Stimulated activated CD4-positive, alpha-beta T cell treated with anti-CD3 and anti-CD28 coated beads, Interleukin-4, amount 100 ng/mL, for 24 hours (primary cell): ENCODE data around the gene LGALS3BP.

Experiments used
- DNase-seq: peaks from one replicate; pipeline ENCODE4 v3.0.0-alpha.2; 2020

The LGALS3BP gene

DNA sequence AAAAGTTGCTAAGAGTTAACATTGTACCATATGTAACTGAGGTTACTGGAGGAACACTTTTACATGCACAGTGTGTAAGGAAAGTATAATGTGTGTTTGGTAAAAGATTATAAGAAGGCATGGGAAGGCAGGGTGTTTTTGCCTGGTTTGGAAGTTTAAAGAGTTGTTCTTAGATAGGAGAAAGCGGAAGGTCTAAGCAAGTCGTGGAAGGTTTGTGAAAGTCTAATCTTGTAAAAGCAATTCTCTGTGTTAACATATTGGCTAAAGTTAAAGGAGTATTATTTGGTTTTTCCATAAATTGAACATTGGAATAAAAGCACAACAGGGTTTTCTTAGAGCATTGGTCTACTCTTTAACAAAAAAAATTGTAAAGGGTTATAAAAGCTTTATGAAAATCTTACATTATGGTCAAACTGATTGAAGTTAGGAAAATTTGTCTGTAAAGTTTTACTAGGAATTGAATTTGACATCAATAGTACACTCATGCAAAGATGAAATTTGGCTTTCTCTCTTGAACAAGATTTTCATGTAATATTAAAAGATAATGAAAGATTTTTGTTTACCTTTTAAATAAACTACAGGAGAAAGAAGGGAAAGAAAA lies 34.5 kb upstream of the LGALS3BP start:
- no peak for DNase-seq

DNA sequence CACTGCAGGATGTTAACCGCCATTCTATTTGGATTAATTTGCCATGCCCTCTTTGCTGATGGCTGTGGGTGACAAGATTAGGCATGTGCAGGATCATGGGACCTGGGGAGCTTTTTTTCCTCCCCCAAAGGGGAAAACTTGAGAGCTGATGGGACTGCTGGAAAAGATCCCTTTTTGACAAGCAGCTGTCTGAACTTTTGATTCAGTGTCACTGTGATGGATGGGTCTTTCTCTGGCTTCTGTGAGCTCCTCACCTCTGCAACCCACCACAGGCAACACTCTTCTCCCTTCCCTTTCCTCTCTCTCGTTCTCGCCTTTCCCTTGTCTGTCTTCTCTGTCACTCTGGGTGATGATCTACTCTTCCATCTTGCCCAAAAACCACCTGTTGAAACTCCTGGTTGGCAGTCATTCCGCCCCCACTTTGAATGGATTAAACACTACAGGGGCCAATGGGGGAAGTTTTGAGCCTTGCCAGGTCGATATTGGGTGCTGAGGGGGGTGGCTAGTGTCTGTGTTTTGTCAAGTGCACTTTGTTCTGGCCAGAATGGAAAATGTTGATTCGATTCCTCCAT lies 32.9 kb upstream of the LGALS3BP start:
- DNase-seq: no peak

DNA sequence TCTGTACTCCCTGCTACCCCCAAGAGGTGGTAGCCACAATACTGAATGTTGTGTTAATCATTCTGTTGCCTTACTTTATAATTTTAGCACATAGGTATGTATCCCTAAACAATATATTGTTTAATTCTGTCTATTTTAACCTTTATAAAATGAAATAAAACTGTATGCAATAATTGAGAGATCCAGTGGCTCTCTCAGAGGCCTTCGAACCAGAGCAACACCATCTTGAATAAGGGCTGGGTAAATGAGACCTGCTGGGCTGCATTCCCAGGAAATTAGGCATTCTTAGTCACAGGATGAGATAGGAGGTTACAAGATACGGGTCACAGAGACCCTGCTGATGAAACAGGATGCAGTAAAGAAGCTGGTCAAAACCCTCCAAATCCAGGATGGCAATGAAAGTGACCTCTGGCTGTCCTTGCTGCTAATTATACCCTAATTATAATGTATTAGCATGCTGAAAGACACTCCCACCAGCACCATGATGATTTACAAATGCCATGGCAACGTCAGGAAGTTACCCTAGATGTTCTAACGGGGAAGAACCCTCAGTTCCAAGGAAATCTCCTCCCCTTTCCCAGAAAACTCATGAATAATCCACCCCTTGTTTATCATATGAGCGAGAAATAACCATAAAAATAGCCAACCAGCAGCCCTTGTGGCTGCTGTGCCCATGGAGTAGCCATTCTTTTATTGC lies 31.9 kb upstream of the LGALS3BP start:
- DNase-seq: no peak

DNA sequence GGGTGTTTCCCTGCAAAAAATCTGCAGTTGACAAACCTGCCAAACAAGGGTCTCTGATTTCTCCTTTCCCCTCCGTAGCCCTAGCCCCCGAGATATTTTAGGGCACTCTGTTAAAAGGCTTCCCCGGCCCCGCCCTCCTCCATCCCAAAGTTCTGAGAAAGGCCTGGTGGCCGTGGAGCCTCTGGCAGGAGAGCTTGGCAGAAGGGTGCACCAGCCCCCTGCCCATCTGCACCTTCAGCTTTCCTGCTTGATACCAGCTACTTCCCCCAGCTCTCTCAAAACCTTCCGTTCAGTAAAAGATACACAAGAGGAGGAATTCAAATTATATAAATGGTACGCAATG lies 30.6 kb upstream of the LGALS3BP start:
- no peak for DNase-seq

DNA sequence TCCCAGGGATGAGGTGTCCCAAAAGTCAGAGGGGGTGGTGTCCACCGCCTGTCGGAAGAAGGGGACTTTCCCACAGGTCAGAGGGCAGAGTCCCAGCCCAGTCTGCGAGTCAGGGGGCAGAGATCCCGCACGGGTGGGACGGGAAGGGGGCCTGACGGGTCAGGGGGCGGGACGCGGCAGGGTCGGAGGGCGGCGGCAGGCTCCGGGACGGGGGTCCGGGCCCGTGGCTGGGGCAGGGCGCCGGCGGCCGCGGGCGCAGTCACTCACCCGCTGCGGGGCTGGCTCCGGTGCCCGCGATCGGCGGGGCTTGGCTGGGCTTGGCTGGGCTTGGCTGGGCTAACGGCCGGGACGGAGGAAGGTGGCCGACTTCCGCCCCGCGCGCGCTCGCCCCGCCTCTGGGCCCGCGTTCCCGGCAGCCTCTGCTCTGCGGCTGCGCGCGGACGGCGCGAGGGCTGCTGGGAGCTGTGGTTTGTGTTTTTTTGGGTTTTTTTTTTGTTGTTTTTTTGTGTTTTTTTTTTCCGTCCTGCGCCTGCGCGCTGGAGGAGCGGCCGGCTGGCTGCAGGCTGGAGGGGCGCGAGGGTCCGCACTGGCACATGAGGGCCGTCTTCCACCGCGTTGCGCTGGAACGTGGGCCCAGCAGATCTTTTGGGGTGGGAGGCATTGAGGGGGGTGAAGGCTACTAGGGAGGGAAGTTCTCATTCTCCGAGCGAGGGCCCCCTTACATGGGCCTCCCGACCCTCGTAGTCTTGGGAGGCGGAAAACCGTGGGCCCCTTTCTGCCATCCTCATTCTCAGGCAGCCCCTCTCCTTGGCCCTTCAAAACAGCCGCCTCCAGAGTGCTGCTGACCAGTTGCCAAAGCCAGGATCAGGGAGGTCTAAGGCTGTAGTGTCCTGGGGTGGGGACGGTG lies 29.9 kb upstream of the LGALS3BP start, which contains the start of gene CANT1:
Gene CANT1, minus strand, starts transcription at position 368 of the 907 bp plus-strand sequence. CDS start 12,142 bp downstream, outside the sequence.
- DNase-seq: peak; percentile 83

DNA sequence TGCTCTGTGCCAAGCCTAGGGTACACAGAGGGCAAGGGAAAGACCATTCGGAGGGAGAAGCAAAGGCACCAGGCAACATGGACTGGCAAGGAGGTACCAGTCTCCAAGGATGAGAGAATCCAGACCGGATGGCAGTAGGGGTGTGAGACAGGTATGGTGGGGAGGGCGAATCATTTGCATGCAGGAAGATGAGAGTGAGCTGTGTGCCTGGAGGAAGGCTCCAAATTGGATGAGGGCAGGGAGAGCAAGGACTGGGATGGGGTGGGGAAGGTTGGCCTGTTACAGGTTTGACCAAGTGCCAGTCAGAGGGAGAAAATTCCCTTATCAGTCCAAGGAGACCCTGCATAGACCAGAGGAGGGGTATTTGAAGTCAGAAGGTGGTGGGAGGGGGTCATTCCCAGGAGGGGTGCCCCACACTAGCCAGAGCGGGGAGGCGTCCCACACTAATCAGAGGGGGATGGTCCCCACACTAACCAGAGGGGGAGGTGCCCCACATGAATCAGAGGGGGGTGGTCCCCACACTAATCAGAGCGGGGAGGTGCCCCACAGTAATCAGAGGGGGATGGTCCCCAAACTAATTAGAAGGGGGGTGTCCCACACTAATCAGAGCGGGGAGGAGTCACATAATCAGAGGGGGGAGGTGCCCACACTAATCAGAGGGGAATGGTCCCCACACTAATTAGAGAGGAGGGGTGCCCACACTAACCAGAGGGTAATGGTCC lies 29.1 kb upstream of the LGALS3BP start:
- DNase-seq: no peak

DNA sequence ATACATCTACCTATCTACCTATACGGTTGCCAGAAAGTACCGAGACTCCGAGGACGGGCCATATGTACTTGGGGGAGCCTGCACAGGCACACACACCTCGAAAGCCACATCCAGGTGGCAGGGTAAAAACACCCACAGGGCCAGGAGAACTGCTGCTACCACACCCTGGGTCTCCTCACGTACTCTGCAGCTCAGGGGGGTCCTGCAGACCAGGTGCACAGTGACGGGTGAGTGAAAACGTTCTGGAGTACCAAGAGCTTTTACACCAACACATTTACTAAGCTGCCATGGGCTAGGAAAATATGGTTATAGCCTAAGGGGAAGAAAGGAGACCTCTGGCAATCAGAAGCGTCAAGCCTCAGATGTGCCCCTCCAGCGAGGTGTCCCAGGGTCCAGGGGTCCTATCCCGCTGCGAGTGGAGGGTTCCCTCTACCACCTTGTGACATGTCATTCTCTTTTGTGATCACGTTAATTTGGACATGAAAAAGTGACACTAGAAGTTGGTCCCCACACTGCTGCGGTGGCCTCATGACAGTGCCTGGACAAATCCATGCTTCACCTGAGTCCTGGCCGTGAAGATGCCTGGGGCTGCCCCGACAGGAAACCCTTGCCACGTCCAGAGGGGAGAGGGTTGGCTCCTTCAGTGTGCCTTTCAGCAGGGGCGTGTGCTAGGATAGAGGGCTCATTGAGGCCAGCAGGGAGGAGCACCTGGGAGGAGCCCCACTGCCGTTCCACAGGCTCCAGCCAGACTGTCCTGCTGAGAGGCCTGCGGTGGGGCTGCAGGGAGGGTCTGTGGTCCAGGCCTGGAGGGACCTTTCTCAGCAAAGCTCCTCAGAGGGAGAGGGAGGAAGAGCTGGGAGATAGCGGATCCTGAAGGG lies 28.0 kb upstream of the LGALS3BP start:
- DNase-seq: no peak

DNA sequence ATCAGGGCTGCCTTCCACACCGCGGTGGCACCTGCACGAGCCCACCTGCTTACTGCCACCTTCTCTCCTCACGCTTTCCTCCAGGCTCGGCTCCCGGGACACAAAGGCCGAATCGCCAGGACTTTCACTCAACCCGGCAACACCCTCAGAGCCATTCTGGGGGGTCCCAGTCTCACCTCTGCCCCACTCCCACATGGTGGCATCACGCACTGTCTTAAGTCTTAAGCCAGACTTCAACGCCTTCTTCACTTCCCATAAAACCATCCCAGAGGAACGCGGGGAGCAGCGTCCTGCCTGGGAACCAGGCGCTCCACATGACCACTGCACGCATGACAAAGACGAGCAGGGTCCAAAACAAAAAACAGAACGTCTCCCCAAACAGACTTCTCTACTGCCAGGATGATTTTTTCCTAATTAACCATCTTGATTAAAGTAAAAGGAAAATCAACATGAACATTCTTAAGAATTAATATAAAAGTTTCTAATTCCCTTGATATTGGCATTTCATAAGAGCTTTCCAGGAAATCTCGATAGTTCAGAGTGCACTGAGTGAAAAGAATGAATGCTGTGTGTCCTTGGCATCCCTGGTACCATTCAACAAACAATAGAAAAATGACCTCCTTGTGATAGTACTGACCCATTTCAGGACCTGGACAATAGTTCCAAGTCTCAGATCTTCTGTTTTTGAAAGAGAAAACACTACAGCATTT lies 27.2 kb upstream of the LGALS3BP start:
- no peak for DNase-seq

DNA sequence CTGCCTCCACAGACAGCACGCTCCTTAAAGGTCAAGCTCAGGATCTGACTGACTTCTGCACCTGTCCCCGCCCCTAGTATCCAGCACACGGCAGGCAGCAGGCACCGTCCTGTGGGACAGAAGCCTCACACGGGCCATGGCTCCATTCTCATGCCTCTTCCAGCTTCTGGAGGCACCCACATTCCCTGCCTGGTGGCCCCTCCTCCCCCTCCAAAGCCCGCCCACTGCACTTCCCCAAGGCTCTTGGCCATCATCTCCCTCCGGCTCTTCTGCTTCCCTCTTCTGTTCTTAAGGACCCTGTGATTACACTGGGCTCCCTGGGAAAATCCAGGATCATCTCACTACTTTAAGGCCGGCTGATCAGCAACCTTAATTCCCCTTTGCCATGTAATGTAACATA lies 26.3 kb upstream of the LGALS3BP start:
- no peak for DNase-seq

DNA sequence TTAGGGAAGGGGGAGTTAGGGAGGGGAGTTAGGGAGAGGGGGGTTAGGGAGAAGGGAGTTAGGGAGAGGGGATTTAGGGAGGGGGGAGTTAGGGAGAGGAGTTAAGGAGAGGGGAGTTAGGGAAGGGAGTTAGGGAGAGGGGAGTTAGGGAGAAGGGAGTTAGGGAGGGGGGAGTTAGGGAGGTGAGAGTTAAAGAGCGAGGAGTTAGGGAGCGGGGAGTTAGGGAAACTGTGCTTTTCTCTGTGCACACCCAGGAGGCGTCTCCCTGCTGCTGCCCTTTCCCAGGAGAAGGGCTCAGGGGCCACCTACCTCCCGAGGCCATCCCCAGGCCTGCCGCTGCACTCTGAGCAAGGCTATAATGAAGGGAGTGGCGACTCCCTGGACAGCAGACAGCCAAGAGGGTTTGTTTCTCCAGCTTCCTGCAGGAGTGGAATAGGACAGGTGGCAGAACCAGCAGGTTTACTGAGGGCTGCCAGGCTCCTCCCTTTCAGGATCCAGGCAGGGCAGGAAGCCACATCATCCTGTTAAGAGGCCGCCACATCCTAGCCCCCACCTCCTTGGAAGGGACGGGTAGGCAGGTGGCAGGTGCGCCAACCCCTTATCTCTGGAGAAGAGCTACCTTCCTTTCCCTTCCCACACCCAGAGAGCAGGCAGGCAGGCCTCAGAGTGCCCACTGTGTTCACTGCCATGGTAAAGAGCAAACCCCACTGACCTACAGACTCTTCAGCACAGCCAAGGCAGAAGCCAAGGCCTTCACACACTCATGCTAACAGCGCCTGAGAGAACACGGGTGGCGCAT lies 25.5 kb upstream of the LGALS3BP start:
- no peak for DNase-seq

DNA sequence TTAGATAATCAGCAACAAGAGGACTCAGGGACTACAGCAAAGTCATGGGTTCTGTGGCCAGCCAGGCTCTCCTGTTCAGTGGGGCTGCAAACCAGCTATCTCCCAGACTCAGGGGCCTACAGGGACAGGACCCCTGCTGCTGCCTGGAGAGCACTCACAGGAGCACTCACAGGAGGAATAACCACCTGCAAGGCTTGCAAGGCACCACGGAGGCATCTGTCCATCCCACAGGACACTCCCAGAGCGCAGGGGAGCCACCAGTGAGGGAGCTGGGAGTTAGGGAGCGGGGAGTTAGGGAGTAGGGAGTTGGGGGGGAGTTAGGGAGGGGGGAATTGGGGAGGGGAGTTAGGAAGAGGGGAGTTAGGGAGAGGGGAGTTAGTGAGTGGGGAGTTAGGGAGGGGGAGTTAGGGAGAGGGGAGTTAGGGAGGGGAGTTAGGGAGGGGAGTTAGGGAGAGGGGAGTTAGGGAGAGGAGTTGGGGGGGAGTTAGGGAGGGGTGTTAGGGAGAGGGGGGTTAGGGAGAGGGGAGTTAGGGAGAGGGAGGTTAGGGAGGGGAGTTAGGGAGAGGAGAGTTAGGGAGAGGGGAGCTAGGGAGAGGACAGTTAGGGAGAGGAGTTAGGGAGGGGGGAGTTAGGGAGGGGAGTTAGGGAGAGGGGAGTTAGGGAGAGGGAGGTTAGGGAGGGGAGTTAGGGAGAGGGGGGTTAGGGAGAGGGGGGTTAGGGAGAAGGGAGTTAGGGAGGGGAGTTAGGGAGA lies 24.1 kb upstream of the LGALS3BP start:
- DNase-seq: no peak

DNA sequence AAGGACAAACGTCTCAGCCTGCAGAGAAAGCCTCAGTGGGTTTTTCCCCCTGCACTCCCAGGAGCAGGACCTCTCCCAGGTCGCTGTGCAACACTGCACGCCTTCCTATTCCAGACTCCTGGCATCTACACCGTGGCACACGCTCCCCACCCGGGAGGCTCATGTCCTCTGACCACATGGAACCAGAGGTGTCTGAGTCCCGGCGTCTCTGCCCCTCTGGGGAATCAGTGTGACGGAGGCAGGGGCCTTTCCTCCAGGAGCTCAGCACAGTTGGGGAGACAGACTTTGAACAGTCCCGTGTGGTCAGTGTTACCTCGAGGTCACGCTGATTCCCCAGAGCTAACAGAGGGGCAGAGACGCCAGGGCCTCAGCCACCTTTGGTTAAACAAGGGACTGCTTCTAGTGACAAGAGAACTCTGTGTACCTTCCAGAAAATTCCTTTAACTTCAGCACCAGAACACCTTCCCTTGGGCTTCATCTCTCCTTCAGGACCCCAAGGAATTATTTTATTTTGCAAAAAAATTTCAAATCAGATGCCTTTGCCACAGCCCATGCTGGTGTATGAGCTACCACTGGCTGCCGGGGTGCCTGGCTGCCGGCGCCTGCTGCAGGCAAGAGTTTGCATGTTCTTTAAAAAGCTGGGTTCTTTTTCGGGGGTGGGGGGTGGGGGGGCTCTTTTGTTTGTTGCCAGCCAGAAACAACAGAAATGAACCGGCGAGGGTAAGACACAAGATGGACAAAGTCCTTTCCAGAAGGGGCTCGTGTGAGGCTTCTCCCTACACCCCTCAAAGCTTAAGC lies 23.3 kb upstream of the LGALS3BP start:
- DNase-seq: no peak

DNA sequence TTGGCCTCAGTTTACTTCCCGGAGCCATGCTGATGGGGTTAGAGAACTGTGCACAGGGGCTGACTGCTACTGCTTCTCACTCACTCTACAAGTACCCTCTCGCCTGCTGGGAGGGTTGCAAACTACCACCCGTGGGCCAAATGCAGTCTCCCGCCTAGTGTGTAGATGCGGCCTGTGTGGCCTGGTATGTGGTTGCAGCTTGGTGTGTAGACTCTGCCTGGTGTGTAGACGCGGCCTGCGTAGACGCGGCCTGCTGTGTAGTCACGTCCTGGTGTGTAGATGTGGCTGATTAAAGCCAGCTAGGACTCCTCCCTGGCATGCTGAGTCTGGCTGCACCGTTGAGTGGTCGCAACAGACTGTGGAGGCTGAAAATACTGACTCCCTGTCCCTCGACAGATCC lies 22.6 kb upstream of the LGALS3BP start:
- no peak for DNase-seq

DNA sequence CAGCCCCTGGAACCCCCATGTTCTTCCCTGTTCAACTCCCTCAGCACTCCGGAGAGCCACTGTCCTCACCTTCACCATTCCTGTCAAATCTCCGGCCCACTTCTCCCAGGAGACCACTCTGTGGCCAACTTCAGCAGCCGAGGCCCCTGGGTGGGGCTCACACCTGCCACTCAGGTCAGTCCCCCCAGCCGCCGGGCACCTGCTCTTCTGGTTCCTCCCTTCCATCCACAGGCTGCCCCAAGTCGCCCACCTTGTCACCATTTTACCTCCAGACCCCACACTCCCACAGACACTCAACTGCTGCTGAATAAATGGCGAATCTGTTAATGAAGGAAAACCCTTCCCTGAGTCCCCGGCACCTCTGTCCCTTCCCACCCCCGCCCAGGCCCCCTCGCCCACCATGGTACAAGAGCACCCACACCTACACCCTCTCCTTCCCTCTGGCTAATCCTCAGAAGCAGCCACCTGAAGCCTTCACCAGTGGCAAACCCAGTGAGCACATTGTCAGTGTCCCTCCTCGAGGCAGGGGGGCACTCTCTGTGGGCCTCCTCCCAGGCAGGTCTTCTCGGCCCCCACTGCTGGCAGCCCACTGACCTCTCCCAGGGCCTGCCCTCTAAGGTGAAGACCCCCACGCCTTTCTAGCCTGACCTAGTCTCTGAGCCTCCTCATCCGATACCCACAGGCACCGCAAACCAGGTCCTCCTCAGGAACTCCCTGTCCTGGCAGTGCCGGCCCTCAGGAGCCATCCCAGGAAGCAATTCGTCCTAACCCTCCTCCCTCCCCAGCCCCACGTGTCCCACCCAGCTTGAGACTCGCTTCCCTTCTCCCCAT lies 21.7 kb upstream of the LGALS3BP start:
- no peak for DNase-seq

DNA sequence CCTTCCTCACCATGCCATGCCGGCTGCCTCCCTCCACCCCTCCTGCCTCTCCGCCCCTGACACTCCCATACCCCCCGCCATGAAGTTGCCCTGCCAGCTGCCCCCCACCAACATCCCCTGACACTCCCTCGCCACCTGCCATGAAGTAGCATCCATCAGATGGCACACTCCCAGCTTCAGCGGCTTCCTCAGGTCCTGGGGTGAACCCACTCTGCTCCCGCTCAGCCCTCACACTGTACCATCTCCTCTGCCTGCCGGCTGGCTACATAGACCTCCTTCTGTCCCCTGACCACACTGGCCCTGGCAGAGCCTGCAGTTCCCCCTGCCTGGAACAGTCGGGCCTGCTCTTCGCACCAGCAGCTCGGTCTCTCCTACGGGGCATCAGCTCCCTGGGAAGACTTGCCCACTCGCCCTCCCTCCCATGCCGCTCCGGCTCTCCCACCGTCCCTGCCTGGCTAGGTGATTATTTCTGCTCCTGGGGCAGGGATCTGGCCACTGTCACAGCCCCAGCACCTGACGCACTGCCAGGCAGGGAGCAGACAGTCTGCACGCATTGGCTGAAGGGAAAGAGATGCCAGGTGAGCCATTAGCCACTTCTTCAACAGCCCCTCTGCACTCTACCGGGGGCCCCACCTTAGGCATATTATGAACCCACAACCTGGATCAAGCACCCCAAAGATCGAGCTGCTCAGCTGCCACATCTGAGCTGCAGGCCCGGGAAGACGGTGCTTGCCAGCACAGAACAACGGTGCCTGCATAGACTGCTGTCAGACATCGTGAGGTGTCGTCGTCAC lies 20.9 kb upstream of the LGALS3BP start:
- no peak for DNase-seq

DNA sequence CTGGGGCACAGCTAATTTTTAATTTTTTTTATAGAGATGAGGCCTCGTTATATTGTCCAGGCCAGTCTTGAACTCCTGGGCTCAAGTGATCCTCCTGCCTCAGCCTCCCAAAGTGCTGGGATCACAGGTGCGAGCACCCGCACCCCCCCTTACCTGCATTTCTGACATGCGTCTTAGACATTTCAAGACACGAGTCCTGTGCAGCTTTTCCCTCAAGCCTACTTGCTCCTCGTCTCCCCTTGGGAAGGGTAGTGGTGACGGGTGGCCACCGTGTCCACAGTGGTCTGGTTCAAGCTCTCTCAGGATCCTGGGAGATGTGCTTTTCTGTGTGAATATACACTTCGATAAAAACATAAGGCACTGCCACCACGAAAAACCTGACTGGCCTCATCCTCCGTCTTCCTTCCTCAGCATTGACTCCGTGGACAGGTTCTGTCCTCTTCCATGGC lies 20.2 kb upstream of the LGALS3BP start:
- DNase-seq: no peak
